GM12874 (cell line): ENCODE data around the gene SIRPD.

Experiments used
- CTCF ChIP-seq: IDR thresholded peaks from 2 replicates; pipeline ENCODE4 v1.5.1; 2011; ENCODE audit warnings: low read depth, mild to moderate bottlenecking, control low read depth, low read length, moderate library complexity; ENCODE audit not compliant: insufficient read depth

Gene SIRPD

GRCh38 chr20:1503564-1504227 lies 53.8 kb downstream of the SIRPD start:
- peak; percentile 95 for TF ChIP-seq CTCF

- no peak for TF ChIP-seq CTCF
Observed at GRCh38 chr20:1500496-1500895, 57.0 kb downstream of the SIRPD start.

- no peak for TF ChIP-seq CTCF
Observed at GRCh38 chr20:1499528-1500420, 57.7 kb downstream of the SIRPD start.

GRCh38 chr20:1496930-1497329 lies 60.6 kb downstream of the SIRPD start:
- no peak for TF ChIP-seq CTCF

- TF ChIP-seq CTCF, result no peak
Observed at GRCh38 chr20:1494436-1494835, 63.1 kb downstream of the SIRPD start.

- no peak for TF ChIP-seq CTCF
Observed at GRCh38 chr20:1493536-1493935, 64.0 kb downstream of the SIRPD start.

- TF ChIP-seq CTCF, result no peak
Observed at GRCh38 chr20:1491860-1492642, 65.5 kb downstream of the SIRPD start.
